BLaER1 (cell line): ENCODE measurements around the gene FRMPD4.

Experiments used
- H3K27ac ChIP-seq: shearing (Covaris generic); formaldehyde crosslinking; 2 replicates; pipeline ENCODE4 v1.8.1; 2022
- H3K27me3 ChIP-seq: shearing (Covaris generic); formaldehyde crosslinking; 2 replicates; pipeline ENCODE4 v1.8.1; 2022
- H3K36me3 ChIP-seq: shearing (Covaris generic); formaldehyde crosslinking; 2 replicates; pipeline ENCODE4 v1.8.1; 2022
- H3K4me1 ChIP-seq: shearing (Covaris generic); formaldehyde crosslinking; 2 replicates; pipeline ENCODE4 v1.8.1; 2022
- H3K4me2 ChIP-seq: shearing (Covaris generic); formaldehyde crosslinking; 2 replicates; pipeline ENCODE4 v1.8.1; 2022
- H3K4me3 ChIP-seq: shearing (Covaris generic); formaldehyde crosslinking; 2 replicates; pipeline ENCODE4 v1.8.1; 2022
- H3K9ac ChIP-seq: shearing (Covaris generic); formaldehyde crosslinking; 2 replicates; pipeline ENCODE4 v1.8.1; 2022
- H3K9me3 ChIP-seq: shearing (Covaris generic); formaldehyde crosslinking; 2 replicates; pipeline ENCODE4 v1.8.1; 2022
- H4K20me1 ChIP-seq: shearing (Covaris generic); formaldehyde crosslinking; 2 replicates; pipeline ENCODE4 v1.8.1; 2022
- Cebpa-rat ChIP-seq: shearing (Covaris generic); IDR thresholded peaks from 2 replicates; pipeline ENCODE4 v1.8.1; 2022

Gene FRMPD4

DNA sequence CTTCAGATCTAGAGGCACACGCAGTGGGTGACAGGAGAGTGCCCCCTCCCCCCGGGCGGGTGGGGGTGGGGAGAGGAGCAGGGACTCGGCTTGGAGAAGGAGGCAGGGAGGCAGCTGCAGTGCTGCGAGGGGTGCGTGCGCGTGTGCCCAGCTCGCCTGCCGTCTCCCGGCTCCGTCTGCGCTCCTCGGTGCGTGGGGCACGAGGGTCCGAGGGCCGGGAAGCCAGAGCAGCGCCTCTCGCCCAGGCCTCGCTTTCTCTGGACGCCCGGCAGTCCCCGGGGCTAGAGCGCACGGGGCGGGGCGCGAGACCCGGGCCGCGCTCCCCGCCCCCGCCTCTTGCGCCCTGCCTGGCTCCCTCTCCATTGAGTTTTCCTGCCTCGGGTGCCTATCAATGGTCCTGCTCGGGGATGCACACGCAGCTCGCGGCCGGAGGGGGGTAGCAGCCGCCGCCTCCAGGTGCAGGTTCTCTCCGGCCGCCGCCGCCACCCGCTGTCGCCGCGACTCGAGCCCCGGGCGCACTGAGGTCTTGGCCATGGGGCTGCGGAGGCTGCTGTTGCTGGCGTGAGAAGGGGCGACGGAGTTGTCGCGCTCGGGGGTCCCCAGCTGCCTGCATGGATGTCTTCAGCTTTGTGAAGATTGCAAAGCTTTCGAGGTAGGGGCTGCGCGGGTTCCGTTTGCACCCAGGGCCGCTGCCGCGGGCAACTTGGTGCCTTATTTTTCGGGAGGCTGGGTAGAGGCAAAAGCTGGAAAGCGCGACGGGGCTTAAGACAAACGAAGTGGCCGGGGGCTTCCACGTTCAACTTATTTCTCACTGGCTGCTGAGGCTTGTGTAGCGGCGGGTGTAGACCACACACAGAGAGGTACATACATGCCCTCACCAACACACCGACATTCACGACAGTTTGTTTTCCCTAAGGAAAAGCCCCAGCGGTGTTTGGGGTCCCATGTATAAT lies at the start of gene FRMPD4:
TSS of gene FRMPD4 (plus strand) at position 113 of the 953 bp plus-strand sequence. CDS start at position 612, 499 bp downstream.
- H4K20me1 ChIP-seq, result peaks cover 5% of the 10 kb centered on the region; the same call in 1 of the 2 replicates
- TF ChIP-seq Cebpa-rat, result no peak
- no peak within 1 kb of the TSS for H3K27ac ChIP-seq
- no peak within 1 kb of the TSS for H3K4me3 ChIP-seq
- no peak within 1 kb of the TSS for H3K4me2 ChIP-seq
- H3K36me3 ChIP-seq, result no peaks in the 10 kb centered on the region
- H3K4me1 ChIP-seq, result no peaks in the 10 kb centered on the region
- H3K27me3 ChIP-seq, result peaks cover 81% of the 10 kb centered on the region
- H3K9me3 ChIP-seq, result peaks cover 15% of the 10 kb centered on the region; the same call in 1 of the 2 replicates
- H3K9ac ChIP-seq, result no peak within 1 kb of the TSS

DNA sequence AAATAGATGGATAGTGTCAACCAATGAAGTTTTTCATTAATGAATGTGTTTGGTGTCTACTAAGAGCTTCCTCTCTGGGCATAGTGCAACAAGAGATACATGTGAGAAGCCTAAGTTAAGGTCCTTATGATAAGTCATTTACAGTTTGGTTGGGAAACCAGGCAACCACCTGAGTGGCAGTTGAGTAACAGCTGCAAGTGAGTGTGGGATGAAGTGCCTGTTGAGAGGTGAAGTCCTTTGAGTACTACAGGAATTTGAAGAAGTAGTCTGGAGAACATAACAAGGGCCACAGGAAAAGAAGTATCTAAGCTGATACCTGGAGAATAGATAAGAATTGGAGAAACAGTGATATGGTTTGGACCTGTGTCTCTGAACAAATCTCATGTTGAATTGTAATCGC lies 48.5 kb upstream of the FRMPD4 start:
- H3K36me3 ChIP-seq, result no peaks in the 10 kb centered on the region
- H3K27me3 ChIP-seq, result peaks cover 76% of the 10 kb centered on the region

DNA sequence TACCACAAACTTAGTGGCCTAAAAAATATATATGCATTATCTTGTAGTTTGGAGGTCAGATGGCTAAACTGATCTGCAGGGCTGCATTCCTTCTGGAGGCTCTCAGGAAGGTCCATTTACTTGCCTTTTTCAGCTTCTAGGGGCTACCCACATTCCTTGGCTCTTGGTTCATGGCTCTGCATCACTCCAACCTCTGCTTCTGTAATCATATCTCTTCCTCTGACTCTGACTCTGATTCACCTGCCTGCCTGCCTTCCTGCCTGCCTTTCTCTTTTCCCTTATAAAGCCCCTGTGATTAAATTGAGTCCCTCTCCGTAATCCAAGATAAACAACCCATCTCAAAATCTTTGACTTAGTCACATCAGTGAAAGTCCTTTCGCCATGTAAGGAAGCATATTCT lies 25.0 kb upstream of the FRMPD4 start:
- H3K27me3 ChIP-seq, result peaks cover 28% of the 10 kb centered on the region
- no peak for TF ChIP-seq Cebpa-rat

More for the DNA sequence above, 48.5 kb upstream of the FRMPD4 start:
- Histone ChIP-seq H4K20me1 (no peaks in the 10 kb centered on the region), H3K9me3 (no peaks in the 10 kb centered on the region), H3K27ac (no peak overlapping the region), H3K4me1 (peaks cover 13% of the 10 kb centered on the region), H3K4me3 (no peak overlapping the region), H3K4me2 (no peak overlapping the region), H3K9ac (no peak overlapping the region)
- no peak for TF ChIP-seq Cebpa-rat

GRCh38 chrX:12115377-12115776 lies 22.9 kb upstream of the FRMPD4 start:
- Histone ChIP-seq H3K27me3 (peaks cover 40% of the 10 kb centered on the region), H3K27ac (no peak overlapping the region), H3K4me2 (no peak overlapping the region), H3K9me3 (peaks cover 3% of the 10 kb centered on the region; the same call in 1 of the 2 replicates), H3K4me3 (no peak overlapping the region), H4K20me1 (no peaks in the 10 kb centered on the region), H3K36me3 (no peaks in the 10 kb centered on the region), H3K9ac (no peak overlapping the region), H3K4me1 (no peaks in the 10 kb centered on the region)
- TF ChIP-seq Cebpa-rat, result no peak

More for the DNA sequence above, 25.0 kb upstream of the FRMPD4 start:
- no peak overlapping the region for H3K9ac ChIP-seq
- no peak overlapping the region for H3K4me3 ChIP-seq
- H3K27ac ChIP-seq, result no peak overlapping the region
- H4K20me1 ChIP-seq, result no peaks in the 10 kb centered on the region
- no peaks in the 10 kb centered on the region for H3K4me1 ChIP-seq
- no peak overlapping the region for H3K4me2 ChIP-seq
- peaks cover 3% of the 10 kb centered on the region; the same call in 1 of the 2 replicates for H3K9me3 ChIP-seq
- H3K36me3 ChIP-seq, result no peaks in the 10 kb centered on the region

DNA sequence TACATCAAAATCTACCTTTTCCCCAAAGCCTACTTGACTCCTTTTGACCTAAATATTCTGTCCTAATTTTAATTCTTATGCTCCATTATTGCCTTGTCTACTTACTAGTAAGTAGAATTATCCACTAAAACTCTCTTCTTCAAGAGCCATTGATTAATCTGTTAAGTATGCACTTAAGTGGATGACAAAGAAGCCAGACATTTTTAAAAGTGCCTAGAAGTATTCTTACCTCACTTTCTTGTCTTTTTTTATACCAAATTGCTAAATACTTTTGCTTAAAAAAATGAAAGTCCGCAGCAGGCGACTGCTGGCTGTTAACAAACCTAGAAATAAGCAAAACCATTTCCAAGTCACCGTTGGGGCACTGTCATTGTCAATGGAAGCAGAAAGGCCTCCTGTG lies 20.1 kb upstream of the FRMPD4 start:
- H3K4me1 ChIP-seq, result no peaks in the 10 kb centered on the region
- no peak overlapping the region for H3K27ac ChIP-seq
- no peak overlapping the region for H3K4me2 ChIP-seq
- H3K36me3 ChIP-seq, result no peaks in the 10 kb centered on the region
- no peaks in the 10 kb centered on the region for H4K20me1 ChIP-seq
- H3K4me3 ChIP-seq, result no peak overlapping the region
- H3K9me3 ChIP-seq, result no peaks in the 10 kb centered on the region
- H3K27me3 ChIP-seq, result peaks cover 54% of the 10 kb centered on the region
- no peak overlapping the region for H3K9ac ChIP-seq
- no peak for TF ChIP-seq Cebpa-rat

- TF ChIP-seq Cebpa-rat, result no peak
- no peaks in the 10 kb centered on the region for H3K36me3 ChIP-seq
- H3K27me3 ChIP-seq, result peaks cover 39% of the 10 kb centered on the region
- no peaks in the 10 kb centered on the region for H3K4me1 ChIP-seq
- H3K9me3 ChIP-seq, result peaks cover 51% of the 10 kb centered on the region
- no peak overlapping the region for H3K4me3 ChIP-seq
- no peak overlapping the region for H3K9ac ChIP-seq
- H3K27ac ChIP-seq, result no peak overlapping the region
- H3K4me2 ChIP-seq, result no peak overlapping the region
- H4K20me1 ChIP-seq, result no peaks in the 10 kb centered on the region
These were observed 10.3 kb upstream of the FRMPD4 start for GRCh38 chrX:12128017-12128416.

GRCh38 chrX:12137951-12138360 lies 317 bp upstream of the FRMPD4 start:
- no peaks in the 10 kb centered on the region for H3K36me3 ChIP-seq
- no peak overlapping the region for H3K4me2 ChIP-seq
- peaks cover 15% of the 10 kb centered on the region; the same call in 1 of the 2 replicates for H3K9me3 ChIP-seq
- H4K20me1 ChIP-seq, result peaks cover 5% of the 10 kb centered on the region; the same call in 1 of the 2 replicates
- H3K4me3 ChIP-seq, result no peak overlapping the region
- H3K9ac ChIP-seq, result no peak overlapping the region
- no peak for TF ChIP-seq Cebpa-rat
- H3K4me1 ChIP-seq, result no peaks in the 10 kb centered on the region
- H3K27ac ChIP-seq, result no peak overlapping the region
- H3K27me3 ChIP-seq, result peaks cover 84% of the 10 kb centered on the region

DNA sequence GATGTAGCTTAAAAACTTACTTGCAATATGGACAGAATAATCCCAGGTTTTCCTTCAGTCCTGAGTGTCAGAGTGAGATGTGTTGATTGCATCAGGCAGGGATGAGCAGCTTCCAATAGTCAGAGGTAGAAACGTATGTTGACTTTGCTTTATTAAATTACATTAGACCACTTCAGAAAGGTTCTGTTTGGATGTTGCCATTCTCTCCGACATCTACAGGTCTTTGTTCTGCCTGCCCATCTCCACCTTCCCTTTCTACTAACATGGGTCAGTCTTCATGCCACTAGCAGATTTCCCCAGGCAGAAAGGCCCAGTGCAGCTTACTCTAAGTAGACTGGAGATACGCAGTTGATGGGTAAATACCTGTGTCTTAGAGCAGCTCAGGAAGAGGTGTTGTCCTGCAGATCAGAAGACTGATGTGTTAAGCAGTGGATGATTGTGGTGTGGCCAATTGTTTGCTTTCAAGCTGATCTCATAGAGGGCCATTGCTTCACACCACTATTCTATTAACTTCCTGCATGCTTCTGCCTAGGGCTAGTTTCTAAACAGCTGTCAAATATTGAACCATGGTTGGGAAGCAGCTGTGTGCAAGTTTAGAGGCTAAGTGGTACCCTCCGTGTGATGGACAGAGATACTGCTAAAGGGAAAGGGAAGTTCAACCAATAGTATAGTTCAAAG lies 1.8 kb downstream of the FRMPD4 start:
- Histone ChIP-seq H3K36me3 (no peaks in the 10 kb centered on the region), H3K9me3 (peaks cover 15% of the 10 kb centered on the region; the same call in 1 of the 2 replicates), H3K27ac (no peak overlapping the region), H3K4me3 (no peak overlapping the region), H3K4me1 (no peaks in the 10 kb centered on the region), H4K20me1 (peaks cover 5% of the 10 kb centered on the region; the same call in 1 of the 2 replicates), H3K4me2 (no peak overlapping the region), H3K27me3 (peaks cover 73% of the 10 kb centered on the region), H3K9ac (no peak overlapping the region)
- no peak for TF ChIP-seq Cebpa-rat

- Histone ChIP-seq H3K4me1 (no peaks in the 10 kb centered on the region), H3K36me3 (no peaks in the 10 kb centered on the region), H3K9me3 (peaks cover 15% of the 10 kb centered on the region; the same call in 1 of the 2 replicates), H3K4me3 (no peak overlapping the region), H3K9ac (no peak overlapping the region), H3K27ac (no peak overlapping the region), H4K20me1 (peaks cover 5% of the 10 kb centered on the region; the same call in 1 of the 2 replicates), H3K4me2 (no peak overlapping the region), H3K27me3 (peaks cover 70% of the 10 kb centered on the region)
- no peak for TF ChIP-seq Cebpa-rat
These were observed 3.2 kb downstream of the FRMPD4 start for GRCh38 chrX:12141511-12141910.
